Astrocyte (in vitro differentiated cells and primary cell): Measurements from ENCODE around the gene C13orf46. TPM values are rescaled to one million over a fixed set of nuclear protein-coding genes. Genes with fewer than 3 reads are reported as not detected.
A peak's percentile ranks its signal among the peaks of the same experiment; 100 is the strongest.

ENCODE experiments used
- DNase-seq: peaks from one replicate; pipeline ENCODE4 v3.0.0-alpha.2; 2010; ENCODE audit warnings: low read depth
- FAIRE-seq: peaks from 2 replicates; lab custom pipeline; 2011; peaks lifted over from hg19 to GRCh38; lab: Jason Lieb, UNC
- H2AFZ ChIP-seq: 2 replicates; pipeline ENCODE4 v1.6.0; 2012; ENCODE audit warnings: low read depth, low read length, inconsistent platforms
- H3K27ac ChIP-seq: 2 replicates; pipeline ENCODE4 v1.5.1; 2011; ENCODE audit warnings: low read depth, low read length, inconsistent platforms
- H3K27me3 ChIP-seq: 2 replicates; pipeline ENCODE4 v1.6.0; 2011; ENCODE audit warnings: low read length, inconsistent platforms; ENCODE audit not compliant: insufficient read depth
- H3K36me3 ChIP-seq: 2 replicates; pipeline ENCODE4 v1.5.1; 2011; ENCODE audit warnings: low read length, inconsistent platforms; ENCODE audit not compliant: insufficient read depth
- H3K4me1 ChIP-seq: 2 replicates; pipeline ENCODE4 v1.5.1; 2011; ENCODE audit warnings: low read length, inconsistent platforms; ENCODE audit not compliant: insufficient read depth
- H3K4me2 ChIP-seq: 2 replicates; pipeline ENCODE4 v1.6.0; 2012; ENCODE audit warnings: low read length, inconsistent platforms
- H3K4me3 ChIP-seq: 2 replicates; pipeline ENCODE4 v1.5.1; 2011; ENCODE audit warnings: low read depth, mild to moderate bottlenecking, low read length, inconsistent platforms; ENCODE audit not compliant: insufficient read depth
- H3K79me2 ChIP-seq: 2 replicates; pipeline ENCODE4 v1.6.0; 2012; ENCODE audit warnings: mild to moderate bottlenecking, low read length, inconsistent platforms; ENCODE audit not compliant: insufficient read depth
- H3K9ac ChIP-seq: 2 replicates; pipeline ENCODE4 v1.6.0; 2012; ENCODE audit warnings: mild to moderate bottlenecking, low read length, inconsistent platforms
- H3K9me3 ChIP-seq: 2 replicates; pipeline ENCODE4 v1.5.1; 2012; ENCODE audit warnings: low read depth, mild to moderate bottlenecking, low read length, inconsistent platforms; ENCODE audit not compliant: insufficient read depth
- H4K20me1 ChIP-seq: 2 replicates; pipeline ENCODE4 v1.6.0; 2012; ENCODE audit warnings: low read length, inconsistent platforms; ENCODE audit not compliant: insufficient read depth
- H3K27ac Mint-ChIP-seq: one replicate; pipeline ENCODE4 v1.8.0; 2021; ENCODE audit warnings: mild to moderate bottlenecking, mixed read lengths; ENCODE audit not compliant: unreplicated experiment
- H3K27me3 Mint-ChIP-seq: one replicate; pipeline ENCODE4 v1.8.0; 2021; ENCODE audit warnings: low read depth, mixed read lengths; ENCODE audit not compliant: unreplicated experiment
- H3K36me3 Mint-ChIP-seq: one replicate; pipeline ENCODE4 v1.8.0; 2021; ENCODE audit warnings: low read depth, mixed read lengths; ENCODE audit not compliant: unreplicated experiment
- H3K4me1 Mint-ChIP-seq: one replicate; pipeline ENCODE4 v1.8.0; 2021; ENCODE audit warnings: low read depth, mixed read lengths; ENCODE audit not compliant: unreplicated experiment
- H3K4me3 Mint-ChIP-seq: one replicate; pipeline ENCODE4 v1.8.0; 2021; ENCODE audit warnings: mild to moderate bottlenecking, moderate library complexity, mixed read lengths; ENCODE audit not compliant: unreplicated experiment
- H3K9me3 Mint-ChIP-seq: one replicate; pipeline ENCODE4 v1.8.0; 2021; ENCODE audit warnings: mild to moderate bottlenecking, mixed read lengths; ENCODE audit not compliant: unreplicated experiment
- EZH2 ChIP-seq: IDR thresholded peaks from 2 replicates; pipeline ENCODE4 v1.6.1; 2012; ENCODE audit warnings: mild to moderate bottlenecking, low read length, inconsistent platforms; ENCODE audit not compliant: insufficient read depth
- total RNA-seq: library from RNA; stranded (reverse); gene quantifications from 2 replicates; pipeline ENCODE4 v1.2.1, GENCODE V29; 2021
- TF ChIP-seq, protein P1 (sequence below): IDR thresholded peaks from 2 replicates; pipeline ENCODE4 v1.5.1; 2011; ENCODE audit warnings: low read depth, mild to moderate bottlenecking, inconsistent platforms, low read length, moderate library complexity; ENCODE audit not compliant: insufficient read depth

C13orf46 gene
- total RNA-seq, 1 donor from 2014 or later: 5.0 TPM

GRCh38 chr13:113941571-113942191, 32.2 kb downstream of the C13orf46 start:
- H3K36me3 ChIP-seq: no peaks in the 10 kb centered on the region
- H3K4me2 ChIP-seq: no peak overlapping the region
- no peaks in the 10 kb centered on the region for H3K27me3 Mint-ChIP-seq
- DNase-seq (peak; percentile 80), FAIRE-seq (no peak)
- H3K9me3 ChIP-seq: no peaks in the 10 kb centered on the region
- no peak overlapping the region for H2AFZ ChIP-seq
- H3K79me2 ChIP-seq: no peaks in the 10 kb centered on the region
- peaks cover 6% of the 10 kb centered on the region for H3K9me3 Mint-ChIP-seq
- TF ChIP-seq, protein P1, sequence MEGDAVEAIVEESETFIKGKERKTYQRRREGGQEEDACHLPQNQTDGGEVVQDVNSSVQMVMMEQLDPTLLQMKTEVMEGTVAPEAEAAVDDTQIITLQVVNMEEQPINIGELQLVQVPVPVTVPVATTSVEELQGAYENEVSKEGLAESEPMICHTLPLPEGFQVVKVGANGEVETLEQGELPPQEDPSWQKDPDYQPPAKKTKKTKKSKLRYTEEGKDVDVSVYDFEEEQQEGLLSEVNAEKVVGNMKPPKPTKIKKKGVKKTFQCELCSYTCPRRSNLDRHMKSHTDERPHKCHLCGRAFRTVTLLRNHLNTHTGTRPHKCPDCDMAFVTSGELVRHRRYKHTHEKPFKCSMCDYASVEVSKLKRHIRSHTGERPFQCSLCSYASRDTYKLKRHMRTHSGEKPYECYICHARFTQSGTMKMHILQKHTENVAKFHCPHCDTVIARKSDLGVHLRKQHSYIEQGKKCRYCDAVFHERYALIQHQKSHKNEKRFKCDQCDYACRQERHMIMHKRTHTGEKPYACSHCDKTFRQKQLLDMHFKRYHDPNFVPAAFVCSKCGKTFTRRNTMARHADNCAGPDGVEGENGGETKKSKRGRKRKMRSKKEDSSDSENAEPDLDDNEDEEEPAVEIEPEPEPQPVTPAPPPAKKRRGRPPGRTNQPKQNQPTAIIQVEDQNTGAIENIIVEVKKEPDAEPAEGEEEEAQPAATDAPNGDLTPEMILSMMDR: no peak
- TF ChIP-seq EZH2: no peak
- H3K4me3 ChIP-seq: no peak overlapping the region
- no peaks in the 10 kb centered on the region for H3K27me3 ChIP-seq
- peaks cover 6% of the 10 kb centered on the region for H3K4me1 ChIP-seq
- no peak overlapping the region for H3K9ac ChIP-seq
- H4K20me1 ChIP-seq: peaks cover 25% of the 10 kb centered on the region
- H3K27ac ChIP-seq: no peak overlapping the region
- peak overlapping the region; percentile 85 for H3K27ac Mint-ChIP-seq
- peaks cover 30% of the 10 kb centered on the region for H3K36me3 Mint-ChIP-seq
- peaks cover 12% of the 10 kb centered on the region for H3K4me1 Mint-ChIP-seq
- no peak overlapping the region for H3K4me3 Mint-ChIP-seq

DNA sequence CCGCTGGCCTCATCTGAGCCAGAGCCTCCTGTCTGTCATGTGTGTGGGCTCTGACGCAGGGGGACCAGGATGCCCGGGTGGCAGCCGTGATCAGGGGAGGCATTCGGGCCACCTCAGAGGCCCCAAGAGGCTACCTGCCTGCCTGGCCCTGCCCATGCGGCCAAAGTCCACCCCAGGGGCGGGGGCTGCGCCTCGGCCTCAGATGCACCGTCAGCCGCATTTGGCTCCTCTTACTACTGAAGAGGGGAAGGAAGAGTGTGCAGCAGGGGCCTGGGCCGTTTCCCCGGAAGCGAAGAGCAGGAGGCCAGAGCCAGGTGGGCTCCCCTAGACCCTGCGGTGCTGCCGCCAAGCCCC, 34.0 kb downstream of the C13orf46 start:
- H3K4me1 ChIP-seq: peaks cover 6% of the 10 kb centered on the region
- no peak overlapping the region for H3K4me3 Mint-ChIP-seq
- no peak for FAIRE-seq
- no peak overlapping the region for H3K27ac Mint-ChIP-seq
- H3K36me3 Mint-ChIP-seq: peaks cover 27% of the 10 kb centered on the region
- no peaks in the 10 kb centered on the region for H3K9me3 ChIP-seq
- no peak for DNase-seq
- H3K36me3 ChIP-seq: no peaks in the 10 kb centered on the region
- H3K27me3 ChIP-seq: no peaks in the 10 kb centered on the region
- H3K79me2 ChIP-seq: no peaks in the 10 kb centered on the region
- no peak overlapping the region for H3K27ac ChIP-seq
- no peak overlapping the region for H3K4me3 ChIP-seq
- no peak overlapping the region for H2AFZ ChIP-seq
- H3K27me3 Mint-ChIP-seq: no peaks in the 10 kb centered on the region
- TF ChIP-seq EZH2: no peak
- TF ChIP-seq, protein P1: no peak
- H3K9ac ChIP-seq: no peak overlapping the region
- H3K4me2 ChIP-seq: no peak overlapping the region
- H3K9me3 Mint-ChIP-seq: peaks cover 6% of the 10 kb centered on the region
- H4K20me1 ChIP-seq: peaks cover 21% of the 10 kb centered on the region
- H3K4me1 Mint-ChIP-seq: peaks cover 12% of the 10 kb centered on the region

GRCh38 chr13:113939129-113939943, 34.5 kb downstream of the C13orf46 start:
- no peak overlapping the region for H2AFZ ChIP-seq
- H3K4me3 ChIP-seq: no peak overlapping the region
- H3K27ac ChIP-seq: no peak overlapping the region
- Mint-ChIP-seq H3K36me3 (peaks cover 26% of the 10 kb centered on the region), H3K9me3 (peaks cover 6% of the 10 kb centered on the region), H3K4me3 (no peak overlapping the region), H3K27ac (no peak overlapping the region), H3K4me1 (peaks cover 12% of the 10 kb centered on the region), H3K27me3 (no peaks in the 10 kb centered on the region)
- H4K20me1 ChIP-seq: peaks cover 19% of the 10 kb centered on the region
- TF ChIP-seq, protein P1: no peak
- no peak for TF ChIP-seq EZH2
- no peaks in the 10 kb centered on the region for H3K79me2 ChIP-seq
- no peak overlapping the region for H3K9ac ChIP-seq
- DNase-seq (no peak), FAIRE-seq (no peak)
- no peak overlapping the region for H3K4me2 ChIP-seq
- no peaks in the 10 kb centered on the region for H3K27me3 ChIP-seq
- H3K36me3 ChIP-seq: no peaks in the 10 kb centered on the region
- H3K4me1 ChIP-seq: peaks cover 6% of the 10 kb centered on the region
- H3K9me3 ChIP-seq: no peaks in the 10 kb centered on the region
